Coronary artery (tissue), 2 donors: ENCODE results near the gene MICU1.
"Not testable (repeated sequence)": the region's sequence is repeated elsewhere in the genome, so short reads cannot be mapped to it uniquely, and the experiment has no call there.

Experiments used
- DNase-seq: peaks from one replicate; pipeline ENCODE4 v3.0.0-alpha.2; 2017; ENCODE audit warnings: low spot score
- H3K27ac ChIP-seq, 2 donors: fragments of 200-600 bp; sonication (generic); one replicate each; pipeline ENCODE4 v1.5.1; 2016 to 2019
- H3K4me3 ChIP-seq: fragments of 200-600 bp; sonication (generic); 2 replicates; pipeline ENCODE4 v1.5.1; 2016; ENCODE audit warnings: mild to moderate bottlenecking, moderate library complexity
- CTCF ChIP-seq: fragments of 200-600 bp; sonication (generic); IDR thresholded peaks from one replicate; pipeline ENCODE4 v1.5.1; 2019; ENCODE audit warnings: antibody characterized with exemption

MICU1 gene

GRCh38 chr10:72660220-72660619, 34.3 kb upstream of the MICU1 start:
- Histone ChIP-seq H3K4me3 (no peak overlapping the region), H3K27ac (no peak overlapping the region)
- no peak for TF ChIP-seq CTCF
- DNase-seq: no peak

- Histone ChIP-seq H3K27ac (no peak overlapping the region), H3K4me3 (no peak overlapping the region)
- no peak for DNase-seq
- no peak for TF ChIP-seq CTCF
Observed at GRCh38 chr10:72659694-72660093, 33.8 kb upstream of the MICU1 start.

GRCh38 chr10:72658696-72659400, 33.0 kb upstream of the MICU1 start:
- DNase-seq: no peak
- no peak for TF ChIP-seq CTCF

GRCh38 chr10:72654720-72655119, 28.8 kb upstream of the MICU1 start:
- no peak for TF ChIP-seq CTCF
- no peak overlapping the region for H3K4me3 ChIP-seq
- no peak for DNase-seq
- H3K27ac ChIP-seq: no peak overlapping the region

More at GRCh38 chr10:72658696-72659400, 33.0 kb upstream of the MICU1 start:
- H3K4me3 ChIP-seq: no peak overlapping the region
- no peak overlapping the region for H3K27ac ChIP-seq

- Histone ChIP-seq H3K27ac (no peak overlapping the region), H3K4me3 (no peak overlapping the region)
- no peak for TF ChIP-seq CTCF
- DNase-seq: no peak
Observed at GRCh38 chr10:72653383-72654096, 27.7 kb upstream of the MICU1 start.

GRCh38 chr10:72649291-72649690, 23.4 kb upstream of the MICU1 start:
- no peak for DNase-seq
- TF ChIP-seq CTCF: no peak
- Histone ChIP-seq H3K4me3 (no peak overlapping the region), H3K27ac (no peak overlapping the region)

- Histone ChIP-seq H3K4me3 (no peak overlapping the region), H3K27ac (no peak overlapping the region)
- DNase-seq: no peak
- TF ChIP-seq CTCF: no peak
Observed at GRCh38 chr10:72648301-72648700, 22.4 kb upstream of the MICU1 start.

- not testable (repeated sequence) for H3K27ac ChIP-seq, H3K4me3 ChIP-seq, DNase-seq
Observed at GRCh38 chr10:72646971-72647370, 21.1 kb upstream of the MICU1 start.
